ENCODE data around the gene PIK3CD.

PIK3CD gene

GRCh38 chr1:9774712-9775679 lies 123.5 kb downstream of the PIK3CD start:
- in situ Hi-C loops (cut with MboI; ENCODE audit: low pct_unique_long_range_greater_than_20kb, low sequenced_read_pairs, unreplicated experiment): no loop called here
- TF ChIP-seq, protein P1, sequence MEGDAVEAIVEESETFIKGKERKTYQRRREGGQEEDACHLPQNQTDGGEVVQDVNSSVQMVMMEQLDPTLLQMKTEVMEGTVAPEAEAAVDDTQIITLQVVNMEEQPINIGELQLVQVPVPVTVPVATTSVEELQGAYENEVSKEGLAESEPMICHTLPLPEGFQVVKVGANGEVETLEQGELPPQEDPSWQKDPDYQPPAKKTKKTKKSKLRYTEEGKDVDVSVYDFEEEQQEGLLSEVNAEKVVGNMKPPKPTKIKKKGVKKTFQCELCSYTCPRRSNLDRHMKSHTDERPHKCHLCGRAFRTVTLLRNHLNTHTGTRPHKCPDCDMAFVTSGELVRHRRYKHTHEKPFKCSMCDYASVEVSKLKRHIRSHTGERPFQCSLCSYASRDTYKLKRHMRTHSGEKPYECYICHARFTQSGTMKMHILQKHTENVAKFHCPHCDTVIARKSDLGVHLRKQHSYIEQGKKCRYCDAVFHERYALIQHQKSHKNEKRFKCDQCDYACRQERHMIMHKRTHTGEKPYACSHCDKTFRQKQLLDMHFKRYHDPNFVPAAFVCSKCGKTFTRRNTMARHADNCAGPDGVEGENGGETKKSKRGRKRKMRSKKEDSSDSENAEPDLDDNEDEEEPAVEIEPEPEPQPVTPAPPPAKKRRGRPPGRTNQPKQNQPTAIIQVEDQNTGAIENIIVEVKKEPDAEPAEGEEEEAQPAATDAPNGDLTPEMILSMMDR (IDR thresholded peaks at IDR 0.05; ENCODE audit: extremely low read depth, insufficient read depth, missing control alignments): no peak
- no peak for DNase-seq (ENCODE audit: low spot score)

DNA sequence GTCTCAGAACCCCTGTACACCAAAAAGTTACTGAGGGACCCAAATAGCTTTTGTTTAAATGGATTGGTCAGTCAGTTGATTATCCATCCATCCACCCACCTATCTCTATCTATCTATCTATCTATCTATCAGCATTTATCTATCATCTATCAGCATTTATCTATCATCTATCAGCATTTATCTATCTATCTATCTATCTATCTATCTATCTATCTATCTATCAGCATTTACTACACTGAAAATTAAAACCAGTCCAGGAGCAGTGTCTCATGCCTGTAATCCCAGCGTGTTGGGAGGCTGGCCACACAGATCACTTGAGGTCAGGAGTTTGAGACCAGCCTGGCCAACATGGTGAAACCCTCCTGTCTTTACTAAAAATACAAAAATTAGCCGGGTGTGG lies 125.2 kb downstream of the PIK3CD start:
- TF ChIP-seq, protein P1 (IDR thresholded peaks at IDR 0.05; ENCODE audit: extremely low read depth, insufficient read depth, missing control alignments): no peak
- in situ Hi-C loops (cut with MboI; ENCODE audit: low pct_unique_long_range_greater_than_20kb, low sequenced_read_pairs, unreplicated experiment): no loop called here
- DNase-seq (ENCODE audit: low spot score): no peak

Data from GM13977 (cell line).